MM.1S (cell line): ENCODE results near the gene DNMT3B.

Experiments
- CTCF ChIP-seq: fragments of 300-600 bp; sonication (generic); IDR thresholded peaks from 2 replicates; pipeline ENCODE4 v1.5.1; 2016; ENCODE audit warnings: antibody characterized with exemption, low read length, mixed read lengths
- EZH2 ChIP-seq: fragments of 300-600 bp; sonication (generic); optimal IDR thresholded peaks from 2 replicates; pipeline ENCODE3; 2017; ENCODE audit warnings: low read depth, mild to moderate bottlenecking, antibody characterized with exemption, low read length, mixed read lengths
- EZH2phosphoT487 ChIP-seq: fragments of 300-600 bp; sonication (generic); IDR thresholded peaks from 2 replicates; pipeline ENCODE4 v1.6.1; 2018; ENCODE audit warnings: antibody characterized with exemption, low read length

- TF ChIP-seq CTCF = no peak
- TF ChIP-seq EZH2 = no peak
- TF ChIP-seq EZH2phosphoT487 = no peak
These were observed 9.5 kb upstream of the DNMT3B start for GRCh38 chr20:32752458-32753250.
